GM21737 (cell line): ENCODE measurements around the gene CHRNG.
"Not testable (repeated sequence)": the region's sequence is repeated elsewhere in the genome, so short reads cannot be mapped to it uniquely, and the experiment has no call there.

Experiments used
- ATAC-seq: cut with Tn5 transposase; IDR thresholded peaks from one replicate; pipeline ENCODE4 v1.9.1; 2021; ENCODE audit warnings: mild to moderate bottlenecking, moderate library complexity; ENCODE audit not compliant: unreplicated experiment

CHRNG gene

DNA sequence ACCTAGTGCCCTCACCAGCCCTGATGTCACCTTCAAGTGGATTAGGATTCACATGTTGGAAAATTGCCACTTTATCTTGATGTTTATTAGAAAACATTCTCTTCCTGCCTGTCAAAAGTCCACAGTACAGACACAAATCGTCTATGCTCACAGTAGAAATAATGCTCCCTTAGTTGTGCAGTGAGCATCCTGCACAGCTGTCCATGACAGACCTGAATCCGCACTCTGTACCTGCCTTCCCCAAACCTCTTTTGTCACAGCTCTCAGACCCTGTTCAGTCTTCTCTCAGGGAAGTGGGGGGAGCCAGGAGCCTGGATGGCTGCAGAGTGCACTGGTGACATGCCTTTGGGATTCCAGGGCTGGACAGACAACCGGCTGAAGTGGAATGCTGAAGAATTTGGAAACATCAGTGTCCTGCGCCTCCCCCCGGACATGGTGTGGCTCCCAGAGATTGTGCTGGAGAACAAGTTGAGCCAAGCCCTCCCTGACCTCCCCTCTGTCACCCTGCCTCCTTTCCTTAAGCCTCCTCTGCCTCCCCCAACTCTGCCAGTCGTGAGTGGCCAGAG is 11.5 kb upstream of the CHRNG start:
- ATAC-seq, result no peak

DNA sequence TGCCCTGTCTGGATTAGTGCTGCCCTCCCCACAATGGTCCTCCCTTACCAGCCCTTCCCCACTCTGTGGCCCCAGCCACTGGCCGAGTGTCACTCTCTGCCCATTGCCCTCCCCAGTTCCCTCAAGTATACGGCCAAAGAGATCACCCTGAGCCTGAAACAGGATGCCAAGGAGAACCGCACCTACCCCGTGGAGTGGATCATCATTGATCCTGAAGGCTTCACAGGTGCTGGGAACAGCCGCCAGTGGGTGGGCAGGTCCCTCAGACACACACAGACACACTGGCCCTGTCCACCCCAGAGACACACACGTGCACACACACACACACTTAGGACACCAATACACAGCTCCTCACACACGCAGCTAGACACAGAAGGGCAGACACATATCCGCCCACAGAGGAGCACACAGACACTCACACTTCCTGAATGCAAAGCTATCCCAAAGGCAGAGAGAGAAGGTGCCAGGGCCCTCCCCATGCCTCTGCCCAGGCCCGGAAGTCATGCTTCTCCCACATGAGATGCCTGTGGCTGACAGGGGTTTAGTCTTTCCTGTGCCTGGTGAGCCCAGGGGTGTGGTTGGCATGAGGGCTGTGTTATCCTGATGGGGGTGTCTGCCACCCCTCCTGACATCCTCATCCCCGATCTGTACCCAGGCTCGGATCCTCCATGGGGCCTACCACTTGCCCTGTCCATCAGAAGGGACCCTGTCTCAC is 10.6 kb upstream of the CHRNG start:
- ATAC-seq, result no peak

DNA sequence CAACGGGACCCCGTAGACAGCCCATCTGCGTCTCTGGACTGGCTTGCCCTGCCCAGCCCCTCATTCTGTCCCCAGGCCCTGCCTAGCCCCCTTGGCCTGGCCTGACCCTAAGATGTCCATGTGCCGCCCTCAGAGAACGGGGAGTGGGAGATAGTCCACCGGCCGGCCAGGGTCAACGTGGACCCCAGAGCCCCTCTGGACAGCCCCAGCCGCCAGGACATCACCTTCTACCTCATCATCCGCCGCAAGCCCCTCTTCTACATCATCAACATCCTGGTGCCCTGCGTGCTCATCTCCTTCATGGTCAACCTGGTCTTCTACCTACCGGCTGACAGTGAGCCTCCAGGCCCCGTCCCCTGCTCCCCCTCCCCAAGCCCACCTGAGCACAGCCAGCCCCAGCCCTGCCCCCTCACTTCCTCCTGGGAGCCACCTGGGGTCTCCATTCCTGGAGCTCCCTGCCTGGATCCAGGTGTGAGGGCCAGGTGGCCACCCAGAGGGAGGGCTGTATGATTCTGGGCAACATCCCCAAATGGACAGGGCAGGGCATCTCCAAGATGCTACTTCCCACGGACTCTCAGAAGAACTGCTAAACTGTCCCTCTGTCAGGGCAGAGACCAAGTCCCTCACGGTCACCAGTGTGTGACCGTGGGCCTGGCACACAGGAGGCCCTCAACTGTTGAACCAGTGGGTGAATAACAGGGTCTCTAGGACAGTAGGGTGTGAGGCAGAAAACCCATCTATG is 9.5 kb upstream of the CHRNG start:
- ATAC-seq, result no peak

DNA sequence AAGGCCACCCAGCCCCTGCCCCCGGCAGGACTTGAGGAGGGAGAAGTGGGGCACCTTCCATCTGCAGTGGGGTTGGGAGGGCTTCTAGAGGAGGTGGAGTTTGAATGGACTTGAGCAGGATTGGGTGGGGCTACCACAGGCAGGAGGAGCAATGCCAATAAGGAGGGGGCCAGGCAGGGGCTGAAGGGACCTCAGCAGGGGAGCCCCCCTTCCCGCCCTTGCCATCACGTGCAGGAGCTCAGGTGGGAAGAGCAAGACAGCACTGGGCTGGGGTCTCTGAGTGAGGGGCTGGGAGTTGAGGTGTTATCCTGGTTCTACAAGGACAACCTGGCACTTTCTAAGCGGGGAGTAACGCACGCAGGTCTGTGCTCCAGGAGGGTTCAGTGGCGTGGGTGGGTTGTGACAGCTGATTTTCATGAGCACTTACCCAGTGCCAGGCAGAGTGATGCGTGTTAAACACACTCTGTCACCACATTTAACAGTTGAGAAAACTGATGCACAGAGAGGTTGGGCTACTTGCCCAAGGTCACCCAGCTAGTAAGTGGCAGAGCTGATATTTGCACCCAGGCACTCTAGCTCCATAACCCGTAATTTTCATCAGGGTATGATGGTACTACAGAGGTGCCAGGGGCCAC is 8.7 kb upstream of the CHRNG start:
- no peak for ATAC-seq

DNA sequence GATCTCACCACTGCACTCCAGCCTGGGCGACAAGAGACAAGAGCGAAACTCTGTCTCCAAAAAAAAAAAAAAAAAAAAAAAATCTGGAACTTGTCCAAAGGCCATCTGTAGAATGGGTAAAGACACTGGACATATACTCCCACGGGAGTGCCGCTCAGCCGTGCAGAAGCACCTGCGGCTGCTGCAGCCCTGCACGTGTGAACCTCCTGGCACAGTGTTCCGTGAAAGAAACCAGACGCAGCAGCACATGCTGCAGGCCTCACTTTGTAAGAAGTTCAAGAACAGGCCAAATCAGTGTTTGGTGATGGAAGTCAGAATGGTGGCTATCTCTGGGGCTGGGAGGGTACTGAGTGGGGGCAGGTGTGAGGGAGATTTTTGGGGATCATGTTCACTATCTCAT is 7.1 kb upstream of the CHRNG start:
- no peak for ATAC-seq

DNA sequence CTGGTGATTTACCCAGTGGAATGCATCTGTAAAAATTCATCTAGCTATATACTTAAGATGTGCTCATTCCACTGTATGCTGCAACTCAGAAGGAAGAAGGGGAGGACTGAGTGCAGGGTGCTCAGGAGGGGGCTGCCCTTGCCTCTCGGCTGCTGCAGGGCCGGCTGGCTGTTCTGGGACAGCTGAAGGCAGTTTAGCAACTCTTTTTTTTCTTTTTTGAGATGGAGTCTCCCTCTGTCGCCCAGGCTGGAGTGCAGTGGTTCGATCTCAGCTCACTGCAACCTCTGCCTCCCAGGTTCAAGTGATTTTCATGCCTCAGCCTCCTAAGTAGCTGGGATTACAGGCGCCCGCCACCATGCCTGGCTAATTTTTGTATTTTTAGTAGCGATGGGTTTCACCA is 6.7 kb upstream of the CHRNG start:
- not testable (repeated sequence) for ATAC-seq

DNA sequence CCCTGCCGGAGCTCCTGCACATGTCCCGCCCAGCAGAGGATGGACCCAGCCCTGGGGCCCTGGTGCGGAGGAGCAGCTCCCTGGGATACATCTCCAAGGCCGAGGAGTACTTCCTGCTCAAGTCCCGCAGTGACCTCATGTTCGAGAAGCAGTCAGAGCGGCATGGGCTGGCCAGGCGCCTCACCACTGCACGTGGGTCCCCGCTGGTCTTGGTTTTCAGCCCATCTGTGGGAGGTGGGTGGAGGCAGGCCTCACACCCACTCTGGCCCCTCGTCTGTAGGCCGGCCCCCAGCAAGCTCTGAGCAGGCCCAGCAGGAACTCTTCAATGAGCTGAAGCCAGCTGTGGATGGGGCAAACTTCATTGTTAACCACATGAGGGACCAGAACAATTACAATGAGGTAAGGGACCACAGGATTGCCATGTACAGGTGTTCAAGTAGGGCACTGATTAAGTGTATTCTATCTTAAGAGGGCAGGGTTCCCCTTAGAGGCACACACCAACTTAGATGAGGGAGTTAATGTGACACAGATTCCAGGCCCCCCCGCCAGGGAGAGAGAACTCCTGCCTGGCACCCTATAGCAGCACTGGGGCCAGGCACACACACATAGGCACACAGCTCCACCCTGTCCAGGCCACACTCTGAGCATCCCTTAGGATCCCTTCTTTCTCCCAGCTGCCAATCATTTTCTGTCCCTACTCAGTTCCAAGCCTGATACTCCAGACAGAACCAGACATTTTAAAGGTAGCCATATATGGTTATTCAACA is 5.4 kb upstream of the CHRNG start:
- no peak for ATAC-seq

DNA sequence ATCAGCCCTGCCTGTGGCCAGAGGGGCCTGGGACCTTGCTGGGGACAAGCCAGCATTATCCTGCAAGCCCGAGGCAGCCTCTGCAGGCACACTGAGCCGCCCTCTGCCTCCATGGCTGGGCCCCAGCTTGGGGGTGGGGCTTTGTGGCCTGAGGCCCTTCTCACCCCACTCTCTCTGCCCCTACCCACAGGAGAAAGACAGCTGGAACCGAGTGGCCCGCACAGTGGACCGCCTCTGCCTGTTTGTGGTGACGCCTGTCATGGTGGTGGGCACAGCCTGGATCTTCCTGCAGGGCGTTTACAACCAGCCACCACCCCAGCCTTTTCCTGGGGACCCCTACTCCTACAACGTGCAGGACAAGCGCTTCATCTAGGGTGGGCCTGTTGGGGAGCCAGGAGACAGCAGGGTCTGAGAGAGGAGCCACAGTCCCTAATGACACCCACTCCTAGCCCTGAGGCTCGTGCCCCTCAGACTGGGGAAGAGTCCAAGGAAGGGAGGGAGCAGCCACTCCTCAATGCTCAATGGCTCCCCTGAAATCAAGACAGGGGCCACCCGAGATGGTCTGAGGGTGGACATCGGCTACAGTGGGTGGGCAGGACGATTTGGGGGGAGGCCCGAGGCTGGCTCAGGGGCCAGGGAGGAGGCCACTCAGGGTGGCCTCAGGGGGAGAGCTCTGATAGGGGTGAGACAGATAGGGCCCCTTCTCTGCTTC is 4.4 kb upstream of the CHRNG start:
- no peak for ATAC-seq

DNA sequence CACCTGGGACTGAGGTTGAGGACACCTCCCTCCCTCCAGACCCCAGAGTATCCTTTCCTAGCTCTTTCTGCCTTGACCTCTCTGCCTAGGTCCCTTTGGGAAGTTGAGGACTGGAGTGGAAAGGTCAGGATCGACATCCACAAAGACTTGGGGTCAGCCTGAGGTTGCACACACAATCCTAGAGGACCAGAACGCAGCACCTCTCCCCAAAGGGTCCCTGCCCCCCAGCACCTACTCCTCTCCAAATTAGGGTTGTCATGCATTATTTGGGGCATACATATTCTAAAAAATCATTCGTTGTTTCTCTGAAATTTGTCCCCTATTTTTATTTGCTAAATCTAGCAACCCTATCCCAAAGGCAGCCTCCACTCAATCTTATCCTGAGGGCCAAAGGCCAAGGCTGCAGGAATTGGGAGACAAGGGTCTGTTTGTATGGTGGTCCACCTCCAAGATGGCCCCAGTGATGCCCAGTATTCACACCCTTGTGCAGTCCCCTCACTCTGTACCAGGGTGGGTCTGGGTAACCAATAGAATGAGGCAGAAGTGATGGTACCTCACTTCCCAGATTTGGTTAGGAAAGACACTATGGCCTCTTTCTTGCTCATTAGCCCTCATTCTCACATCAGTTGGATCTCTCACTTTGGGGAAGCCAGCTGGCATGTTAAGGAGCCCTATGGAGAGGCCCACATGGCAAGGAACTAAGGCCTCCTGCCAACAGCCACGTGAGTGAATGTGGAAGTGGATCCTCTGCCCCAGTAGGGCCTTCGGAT is 3.5 kb upstream of the CHRNG start:
- ATAC-seq, result no peak

DNA sequence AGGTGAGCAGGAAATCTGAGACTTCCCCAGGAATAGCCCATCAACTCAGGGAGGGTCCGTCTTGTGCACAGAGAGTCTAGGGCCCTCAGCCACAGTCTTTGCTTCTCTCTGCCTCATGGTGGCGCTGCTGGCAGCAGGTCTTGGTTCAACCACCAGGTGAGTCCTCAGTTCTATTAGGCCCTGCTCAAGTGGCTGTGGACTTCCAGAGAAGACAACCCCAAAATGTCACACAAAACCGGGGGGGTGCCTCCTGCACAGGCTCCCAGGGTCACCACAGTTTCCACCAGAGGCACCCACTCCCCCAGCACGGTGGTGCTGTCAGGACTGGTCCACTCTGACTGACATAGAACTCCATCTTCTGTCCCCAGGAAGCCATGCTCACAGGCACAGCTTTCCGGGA is 2.4 kb upstream of the CHRNG start:
- no peak for ATAC-seq

DNA sequence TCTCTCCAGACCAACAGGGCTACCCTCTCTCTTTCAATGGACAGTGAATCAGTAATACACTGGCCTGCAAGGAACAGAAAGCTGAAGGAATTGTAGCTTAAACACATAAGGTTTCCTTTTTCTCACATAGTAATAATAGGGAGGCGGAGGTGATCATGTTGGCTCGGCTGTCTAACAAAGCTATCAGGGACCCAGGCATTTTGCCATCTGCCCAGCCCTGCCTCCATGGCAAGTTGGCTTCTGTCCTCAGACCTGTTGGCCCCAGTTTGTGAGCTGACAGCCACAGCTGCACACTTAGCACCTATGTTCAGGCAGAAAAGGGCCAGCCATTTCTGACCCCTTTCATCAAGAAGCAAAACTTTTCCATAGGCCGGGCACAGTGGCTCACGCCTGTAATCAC is 2.0 kb upstream of the CHRNG start:
- no peak for ATAC-seq

DNA sequence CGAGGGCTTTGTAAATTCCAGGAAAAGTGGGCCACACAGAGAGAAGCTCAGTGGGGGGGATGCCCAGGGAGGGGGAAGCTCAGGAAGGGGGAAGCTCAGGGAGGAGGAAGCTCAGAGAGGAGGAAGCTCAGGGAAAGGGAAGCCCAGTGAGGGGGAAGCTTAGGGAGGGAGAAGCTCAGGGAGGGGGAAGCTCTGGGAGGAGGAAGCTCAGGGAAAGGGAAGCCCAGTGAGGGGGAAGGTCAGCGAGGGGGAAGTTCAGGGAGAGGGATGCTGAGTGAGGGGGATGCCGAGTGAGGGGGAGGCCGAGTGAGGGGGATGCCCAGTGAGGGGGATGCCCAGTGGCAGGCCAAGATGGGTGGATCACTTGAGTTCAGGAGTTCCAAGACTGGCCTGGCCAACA is 821 bp upstream of the CHRNG start:
- no peak for ATAC-seq

DNA sequence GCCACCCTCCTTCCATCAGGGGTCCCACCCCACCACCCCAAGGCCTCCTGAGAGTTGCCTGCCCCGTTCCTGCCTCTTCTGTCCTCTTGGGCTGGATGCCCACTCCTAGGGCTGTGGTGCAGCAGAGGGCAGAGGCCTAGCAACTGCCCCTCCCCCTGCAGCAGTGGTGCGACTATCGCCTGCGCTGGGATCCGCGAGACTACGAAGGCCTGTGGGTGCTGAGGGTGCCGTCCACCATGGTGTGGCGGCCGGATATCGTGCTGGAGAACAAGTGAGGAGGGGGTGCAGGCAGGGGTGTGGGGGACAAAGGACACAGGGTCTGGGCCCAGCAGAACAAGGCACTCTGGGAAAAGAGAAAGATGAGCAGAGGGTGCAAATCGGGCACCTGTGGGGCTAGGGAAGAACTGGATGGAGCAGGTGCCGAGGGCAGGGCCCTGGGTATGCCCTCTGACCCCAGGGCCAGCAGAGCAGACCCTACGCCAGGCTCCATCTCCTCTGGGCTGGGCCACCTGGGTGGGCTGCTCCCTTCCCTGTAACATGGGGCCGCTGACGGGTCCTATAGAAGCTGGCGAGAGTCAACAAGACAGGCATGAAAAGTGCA is 1.0 kb downstream of the CHRNG start:
- ATAC-seq, result no peak

DNA sequence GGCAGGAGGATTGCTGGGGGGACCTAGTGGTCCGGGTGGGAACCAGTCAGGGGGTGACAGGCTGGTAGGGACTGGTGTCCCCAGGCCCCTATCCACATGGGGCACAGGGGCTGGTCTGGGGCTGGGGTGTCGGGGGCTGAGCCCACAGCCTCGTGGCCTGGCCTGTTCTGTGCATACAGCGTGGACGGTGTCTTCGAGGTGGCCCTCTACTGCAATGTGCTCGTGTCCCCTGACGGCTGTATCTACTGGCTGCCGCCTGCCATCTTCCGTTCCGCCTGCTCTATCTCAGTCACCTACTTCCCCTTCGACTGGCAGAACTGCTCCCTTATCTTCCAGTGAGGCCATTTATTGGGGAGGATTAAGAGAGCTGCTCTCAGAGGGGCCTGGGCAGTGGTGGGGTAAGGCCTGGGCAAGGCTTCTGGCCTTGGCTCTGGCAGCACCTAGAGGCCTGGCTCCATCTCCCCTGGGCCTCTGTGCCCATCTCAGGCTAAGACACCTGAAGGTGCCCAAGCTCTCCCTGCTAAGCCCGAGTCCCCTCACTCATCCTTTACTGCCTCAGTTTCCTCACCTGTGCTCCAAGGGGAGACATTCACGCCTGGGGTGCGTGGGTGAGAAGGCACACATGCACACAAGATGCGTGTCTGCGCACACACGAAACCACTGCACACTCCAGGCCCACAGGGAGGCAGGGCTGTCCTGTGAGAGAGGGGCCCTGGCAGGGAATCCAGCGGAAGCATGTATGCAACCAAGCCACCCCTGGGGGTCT is 1.9 kb downstream of the CHRNG start:
- ATAC-seq, result no peak

DNA sequence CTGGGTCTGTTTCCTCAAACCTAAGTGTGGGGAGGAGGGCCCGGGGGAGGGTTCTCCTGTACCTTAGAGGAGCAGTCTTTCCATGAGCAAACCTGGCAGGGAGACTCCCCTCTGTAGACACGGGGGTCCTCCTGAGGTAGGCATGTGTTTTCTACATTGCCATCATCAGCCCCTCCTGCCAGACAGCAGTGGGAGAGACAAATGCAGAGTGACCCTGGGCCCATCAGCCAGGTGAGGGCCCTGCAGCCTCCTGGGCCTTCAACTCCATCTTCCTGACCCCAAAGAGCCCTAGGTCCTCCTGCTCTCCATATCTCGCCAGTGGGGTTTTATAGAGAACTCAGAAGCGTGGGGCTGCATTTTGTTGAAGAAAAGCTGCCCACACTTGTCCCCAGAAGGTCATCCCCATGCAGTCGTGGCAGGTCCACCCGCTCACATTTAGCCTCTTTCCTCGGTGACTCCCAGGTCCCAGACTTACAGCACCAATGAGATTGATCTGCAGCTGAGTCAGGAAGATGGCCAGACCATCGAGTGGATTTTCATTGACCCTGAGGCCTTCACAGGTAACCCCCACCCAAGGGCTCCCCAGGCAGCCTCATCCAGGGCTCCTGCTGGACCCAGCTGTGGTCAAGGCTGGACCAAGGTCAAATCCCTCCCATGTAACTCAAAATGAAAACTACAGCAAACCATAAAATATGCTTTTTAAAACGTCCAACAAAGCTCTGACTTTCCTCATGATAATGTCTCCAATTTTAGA is 2.6 kb downstream of the CHRNG start:
- no peak for ATAC-seq

DNA sequence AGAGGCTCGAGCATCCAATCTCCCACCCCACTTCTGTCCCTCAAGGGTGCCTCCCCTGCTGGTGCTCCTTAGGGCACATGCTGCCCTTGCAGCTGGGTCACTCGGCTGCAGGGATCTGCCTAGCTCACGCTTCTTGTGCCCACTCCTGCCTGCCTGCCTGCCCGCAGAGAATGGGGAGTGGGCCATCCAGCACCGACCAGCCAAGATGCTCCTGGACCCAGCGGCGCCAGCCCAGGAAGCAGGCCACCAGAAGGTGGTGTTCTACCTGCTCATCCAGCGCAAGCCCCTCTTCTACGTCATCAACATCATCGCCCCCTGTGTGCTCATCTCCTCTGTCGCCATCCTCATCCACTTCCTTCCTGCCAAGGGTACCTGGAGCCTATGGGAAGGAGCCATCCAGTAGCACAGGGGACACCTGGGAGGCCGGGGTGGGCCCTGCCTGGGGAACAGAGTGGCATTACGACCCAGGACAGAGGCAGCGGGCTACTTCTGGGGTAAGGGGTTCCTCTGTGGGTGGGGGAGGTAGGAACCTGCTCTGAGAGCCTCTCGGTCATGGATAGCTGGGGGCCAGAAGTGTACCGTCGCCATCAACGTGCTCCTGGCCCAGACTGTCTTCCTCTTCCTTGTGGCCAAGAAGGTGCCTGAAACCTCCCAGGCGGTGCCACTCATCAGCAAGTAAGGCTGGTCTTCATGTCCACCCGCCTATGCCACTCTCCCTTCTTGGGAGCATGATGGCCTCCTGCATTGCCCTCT is 3.4 kb downstream of the CHRNG start:
- no peak for ATAC-seq

DNA sequence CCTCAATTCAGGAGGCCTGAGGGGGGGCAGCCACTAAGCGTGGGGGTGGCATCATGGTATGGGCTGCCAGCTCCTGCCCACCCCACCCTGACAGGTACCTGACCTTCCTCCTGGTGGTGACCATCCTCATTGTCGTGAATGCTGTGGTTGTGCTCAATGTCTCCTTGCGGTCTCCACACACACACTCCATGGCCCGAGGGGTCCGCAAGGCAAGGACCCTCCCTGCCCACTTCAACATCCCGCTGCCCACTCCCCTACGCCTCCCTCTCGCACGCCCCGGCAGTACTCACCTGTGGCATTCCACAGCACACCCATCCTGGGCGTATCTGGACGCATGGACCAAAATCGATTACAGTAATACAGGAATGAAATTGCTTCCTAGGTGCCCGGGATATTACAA is 4.0 kb downstream of the CHRNG start:
- ATAC-seq, result no peak
